HG03064 (cell line): ENCODE measurements around the gene INO80.
"Not testable (repeated sequence)": the region's sequence is repeated elsewhere in the genome, so short reads cannot be mapped to it uniquely, and the experiment has no call there.

ENCODE experiments used
- ATAC-seq: cut with Tn5 transposase; IDR thresholded peaks from one replicate; pipeline ENCODE4 v1.9.1; 2021; ENCODE audit warnings: low read depth; ENCODE audit not compliant: unreplicated experiment

INO80 gene

DNA sequence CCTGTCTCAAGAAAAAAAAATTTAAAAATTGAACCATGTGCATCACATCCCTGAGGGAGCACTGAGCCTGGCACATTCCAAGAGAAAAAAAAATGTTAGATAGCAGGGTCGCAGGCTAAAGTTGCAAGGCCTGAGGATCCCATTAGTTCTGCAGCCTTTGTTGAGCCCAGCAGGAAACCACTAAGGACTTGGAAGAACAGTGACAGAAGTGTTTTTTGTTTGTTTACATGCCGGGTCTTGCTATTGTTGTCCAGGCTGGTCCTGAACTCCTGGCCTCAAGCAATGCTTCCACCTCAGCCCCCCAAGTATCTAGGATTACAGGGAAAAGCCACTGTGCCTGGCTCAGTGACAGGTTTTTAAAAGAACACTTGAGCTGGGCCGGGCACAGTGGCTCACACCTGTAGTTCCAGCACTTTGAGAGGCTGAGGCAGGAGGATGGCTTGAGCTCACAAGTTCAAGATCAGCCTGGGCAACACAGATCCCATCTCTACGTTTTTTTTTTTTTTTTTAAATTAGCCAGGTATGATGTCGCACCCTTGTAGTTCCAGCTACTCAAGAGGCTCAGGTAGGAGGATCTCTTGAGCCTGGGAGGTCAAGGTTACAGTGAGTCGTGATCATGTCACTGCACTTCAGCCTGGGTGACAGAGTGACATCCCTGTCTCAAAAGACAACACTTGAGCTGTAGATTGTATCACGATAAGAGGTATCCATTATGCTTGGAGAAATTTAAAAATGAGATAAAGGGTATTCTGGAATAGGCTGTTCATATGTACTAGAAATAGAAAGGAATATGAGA lies 147.6 kb downstream of the INO80 start:
- ATAC-seq = no peak

GRCh38 chr15:40964634-40965033 lies 151.4 kb downstream of the INO80 start:
- ATAC-seq = no peak

GRCh38 chr15:40964006-40964405 lies 152.1 kb downstream of the INO80 start:
- no peak for ATAC-seq

DNA sequence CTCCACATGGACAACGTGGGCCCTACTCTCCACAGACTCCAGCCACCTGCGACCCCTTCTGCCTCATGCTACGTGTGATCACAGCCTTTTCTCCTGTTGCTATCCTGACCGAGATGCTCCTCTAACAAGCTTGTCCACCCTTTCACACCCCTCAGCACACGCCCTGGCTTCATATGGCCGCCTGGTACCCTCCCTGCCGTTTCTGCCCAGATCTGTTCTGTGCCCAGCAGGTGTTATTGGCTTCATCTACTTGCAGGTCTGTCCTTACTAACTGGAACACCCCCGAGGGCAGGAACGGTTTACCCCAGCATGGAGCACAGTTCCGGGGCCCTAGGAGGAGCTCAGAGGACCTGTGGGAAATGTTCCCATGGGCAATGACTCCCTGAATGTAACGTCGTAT lies 152.9 kb downstream of the INO80 start:
- ATAC-seq = no peak

GRCh38 chr15:40962317-40962716 lies 153.8 kb downstream of the INO80 start:
- not testable (repeated sequence) for ATAC-seq

DNA sequence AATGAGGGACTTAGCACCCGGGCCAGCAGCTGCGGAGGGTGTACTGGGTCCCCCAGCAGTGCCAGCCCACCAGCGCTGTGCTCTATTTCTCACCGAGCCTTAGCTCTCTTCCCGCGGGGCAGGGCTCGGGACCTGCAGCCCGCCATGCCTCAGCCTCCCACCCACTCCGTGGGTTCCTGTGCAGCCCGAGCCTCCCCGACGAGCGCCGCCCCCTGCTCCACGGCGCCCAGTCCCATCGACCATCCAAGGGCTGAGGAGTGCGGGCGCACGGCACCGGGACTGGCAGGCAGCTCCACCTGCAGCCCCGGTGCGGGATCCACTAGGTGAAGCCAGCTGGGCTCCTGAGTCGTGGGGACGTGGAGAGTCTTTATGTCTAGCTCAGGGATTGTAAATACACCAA lies 154.3 kb downstream of the INO80 start:
- ATAC-seq = not testable (repeated sequence)

DNA sequence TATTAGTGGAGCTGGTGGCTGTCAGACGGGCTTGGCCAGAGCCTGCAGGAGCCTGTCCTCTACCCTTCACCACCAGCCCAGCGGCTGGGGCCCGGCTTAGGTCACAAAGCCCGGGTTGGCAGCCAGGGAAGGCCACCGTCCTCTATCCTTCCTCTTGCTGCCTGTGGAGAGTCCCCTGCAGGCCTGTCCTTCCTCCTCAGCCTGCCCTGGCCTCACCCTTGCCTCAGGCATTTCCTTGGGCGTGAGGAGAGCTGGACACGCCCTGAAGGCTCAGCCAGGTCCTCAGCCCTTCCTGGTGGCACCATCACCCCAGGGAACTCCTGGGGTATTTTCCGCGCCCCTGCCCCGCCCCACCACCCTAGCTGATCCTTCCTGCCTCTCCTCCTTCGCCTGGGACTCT lies 155.2 kb downstream of the INO80 start:
- no peak for ATAC-seq

DNA sequence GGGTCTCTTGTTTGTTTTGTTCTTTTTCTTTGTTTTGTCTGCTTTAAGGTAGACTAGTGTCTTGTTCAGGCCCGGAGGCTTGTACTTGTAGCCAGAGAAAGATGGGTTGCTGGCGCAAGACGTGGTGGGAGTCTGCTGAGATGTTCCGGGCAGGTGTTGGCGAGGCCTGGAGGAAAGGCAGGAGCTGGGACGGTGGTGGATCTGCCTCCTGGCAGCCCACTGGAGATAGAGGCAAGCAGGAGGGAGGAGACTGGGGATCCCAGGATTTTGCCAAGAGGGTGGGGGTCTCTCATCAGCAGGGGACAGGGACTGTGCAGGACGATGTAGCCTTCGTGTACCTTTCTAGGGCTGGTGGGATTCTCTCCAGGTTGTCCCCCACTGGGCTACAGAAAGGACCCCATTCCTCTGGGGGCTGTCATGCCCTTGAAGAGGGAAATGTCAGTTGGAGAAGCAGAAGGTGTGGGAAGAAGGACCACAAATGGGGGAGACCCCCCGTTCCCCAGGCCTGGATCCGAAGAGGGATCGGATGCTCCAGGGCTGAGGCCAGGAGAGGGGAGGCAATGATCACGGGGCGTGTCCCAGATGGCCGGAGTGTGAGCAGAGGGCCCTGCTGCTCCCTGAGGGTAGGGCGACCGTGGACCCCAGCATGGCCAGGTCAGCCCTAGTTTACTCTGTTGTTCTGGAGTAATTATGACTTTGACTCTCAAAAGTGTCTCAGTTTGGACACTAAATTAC lies 155.8 kb downstream of the INO80 start:
- no peak for ATAC-seq

DNA sequence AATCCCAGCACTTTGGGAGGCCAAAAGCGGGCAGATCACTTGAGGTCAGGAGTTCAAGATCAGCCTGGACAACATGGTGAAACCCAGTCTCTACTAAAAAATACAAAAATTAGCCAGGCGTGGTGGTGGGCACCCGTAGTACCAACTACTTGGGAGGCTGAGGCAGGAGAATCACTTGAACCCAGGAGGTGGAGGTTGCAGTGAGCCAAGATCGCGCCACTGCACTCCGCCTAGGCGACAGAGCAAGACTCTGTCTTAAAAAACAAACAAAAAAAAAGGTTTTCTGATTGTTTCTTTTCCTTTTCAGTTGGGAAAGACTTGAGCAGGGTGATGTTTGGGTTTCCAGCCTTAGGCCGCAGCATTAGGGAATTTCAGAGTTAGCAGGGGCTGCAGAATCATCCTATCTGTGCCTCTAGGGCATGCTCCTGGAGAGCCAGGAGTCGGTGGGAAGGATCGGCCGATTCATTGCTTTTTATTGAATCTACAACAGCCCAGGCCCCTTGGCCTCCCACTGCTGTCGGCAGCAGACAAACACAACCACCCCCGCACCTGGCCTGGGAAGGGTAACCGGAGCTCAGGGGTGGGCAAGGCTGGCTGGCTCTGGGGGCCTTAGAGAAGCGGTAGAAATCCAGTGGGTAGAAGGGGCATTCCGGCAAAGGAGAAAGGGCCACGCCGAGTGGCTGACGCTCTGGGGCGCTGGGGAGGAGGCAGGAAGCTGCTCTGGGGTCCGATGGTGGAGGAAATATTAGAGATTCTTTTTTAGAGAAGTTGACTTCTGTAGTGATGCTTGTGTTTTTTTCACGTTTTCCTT lies 156.5 kb downstream of the INO80 start:
- no peak for ATAC-seq

GRCh38 chr15:40958723-40959122 lies 157.4 kb downstream of the INO80 start:
- ATAC-seq = no peak

DNA sequence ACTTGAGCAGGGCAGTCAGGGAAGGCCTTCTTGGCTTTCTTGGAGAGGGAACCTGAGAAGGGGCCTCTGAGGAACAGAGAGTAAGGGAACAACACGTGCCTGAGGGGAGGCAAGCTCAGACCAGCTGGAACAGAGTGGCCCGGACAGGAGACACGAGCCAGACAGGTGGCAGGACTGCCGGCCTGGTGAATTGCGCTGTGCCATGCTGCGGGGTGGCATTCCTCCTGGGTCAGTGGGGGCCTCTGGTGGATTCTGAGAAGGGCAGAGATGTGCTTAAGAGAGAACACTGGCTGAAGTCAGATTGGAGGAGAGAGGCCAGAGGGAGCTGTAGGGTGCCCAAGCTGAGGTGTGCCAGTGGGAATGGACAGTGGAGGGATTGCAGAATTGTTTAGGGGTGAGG lies 157.9 kb downstream of the INO80 start:
- ATAC-seq = no peak

DNA sequence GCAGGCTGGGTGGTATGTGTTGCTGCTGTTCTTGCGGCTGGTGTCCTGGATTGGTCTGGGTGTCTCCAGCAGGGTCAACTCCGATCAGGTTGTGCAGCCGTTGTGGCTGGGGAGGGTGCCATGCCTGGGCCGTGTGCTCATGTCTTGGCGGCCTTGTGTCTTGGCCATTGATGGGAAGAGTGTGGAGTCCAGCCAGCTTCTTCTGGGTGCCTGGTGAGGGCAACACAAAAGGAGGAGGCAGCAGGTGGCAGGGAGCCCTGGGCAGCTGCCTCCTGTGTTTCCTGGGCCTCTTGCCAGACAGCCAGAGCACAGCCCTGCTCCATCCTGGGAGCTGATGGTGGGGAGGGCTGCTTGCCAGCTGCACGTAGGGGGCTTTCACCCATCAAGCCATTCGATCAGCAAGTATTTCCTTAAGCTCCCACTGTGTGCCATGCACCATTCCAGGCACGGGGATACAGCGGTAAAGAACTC lies 158.5 kb downstream of the INO80 start:
- ATAC-seq = no peak

DNA sequence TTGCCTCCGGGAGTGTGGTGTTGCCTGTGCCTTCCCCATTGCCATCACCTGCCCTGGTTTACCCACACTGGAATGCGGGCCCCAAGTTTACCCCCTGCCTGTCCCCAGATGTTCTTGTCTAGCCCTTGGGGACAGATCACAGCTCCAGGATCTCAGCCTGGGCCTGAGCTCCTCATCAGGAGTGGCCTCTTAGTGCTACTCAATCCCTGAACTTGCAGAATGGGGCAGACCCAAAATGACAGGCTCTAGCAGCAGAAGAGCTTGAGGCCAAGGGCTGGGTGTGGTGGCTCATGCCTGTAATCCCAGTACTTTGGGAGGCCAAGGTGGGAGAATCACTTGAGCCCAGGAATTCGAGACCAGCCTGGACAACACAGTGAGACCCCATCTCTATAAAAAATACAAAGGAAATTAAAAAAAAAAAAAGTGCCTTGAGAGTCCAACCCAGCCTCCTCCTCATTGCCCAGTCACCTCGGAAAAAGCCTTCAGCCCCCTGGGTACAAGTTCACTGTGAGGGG lies 159.0 kb downstream of the INO80 start:
- ATAC-seq = no peak

- no peak for ATAC-seq
Measured at GRCh38 chr15:40956541-40956982, 159.5 kb downstream of the INO80 start.

DNA sequence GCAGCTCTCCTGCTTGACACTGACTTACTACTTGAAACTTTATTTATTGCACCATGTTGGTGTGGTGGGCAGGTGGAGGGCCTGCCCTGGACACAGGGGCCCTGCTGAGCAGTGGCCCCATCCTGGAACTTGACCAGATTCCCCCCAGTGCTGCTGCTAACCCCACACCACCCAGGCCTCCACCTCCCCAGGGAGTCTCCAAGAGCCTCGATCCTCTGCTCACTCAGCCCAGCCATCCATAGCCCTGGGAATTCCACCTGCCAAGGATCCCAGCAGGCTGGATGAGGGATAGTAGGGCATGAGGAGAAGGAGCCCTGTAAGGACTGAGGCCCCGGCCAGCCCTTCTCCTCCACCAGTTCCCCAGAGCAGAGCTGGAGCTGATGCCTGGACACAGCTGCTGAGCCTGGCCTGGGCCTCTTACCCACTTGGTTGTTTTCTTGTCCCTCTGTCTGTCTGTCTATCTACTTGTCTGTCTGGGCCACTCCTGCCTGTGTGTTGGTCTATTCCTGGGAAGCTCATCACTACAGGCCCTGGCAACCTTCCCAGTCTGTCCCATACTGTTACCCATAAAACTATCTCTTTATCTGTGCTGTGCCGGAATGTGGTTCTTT lies 160.0 kb downstream of the INO80 start:
- no peak for ATAC-seq

DNA sequence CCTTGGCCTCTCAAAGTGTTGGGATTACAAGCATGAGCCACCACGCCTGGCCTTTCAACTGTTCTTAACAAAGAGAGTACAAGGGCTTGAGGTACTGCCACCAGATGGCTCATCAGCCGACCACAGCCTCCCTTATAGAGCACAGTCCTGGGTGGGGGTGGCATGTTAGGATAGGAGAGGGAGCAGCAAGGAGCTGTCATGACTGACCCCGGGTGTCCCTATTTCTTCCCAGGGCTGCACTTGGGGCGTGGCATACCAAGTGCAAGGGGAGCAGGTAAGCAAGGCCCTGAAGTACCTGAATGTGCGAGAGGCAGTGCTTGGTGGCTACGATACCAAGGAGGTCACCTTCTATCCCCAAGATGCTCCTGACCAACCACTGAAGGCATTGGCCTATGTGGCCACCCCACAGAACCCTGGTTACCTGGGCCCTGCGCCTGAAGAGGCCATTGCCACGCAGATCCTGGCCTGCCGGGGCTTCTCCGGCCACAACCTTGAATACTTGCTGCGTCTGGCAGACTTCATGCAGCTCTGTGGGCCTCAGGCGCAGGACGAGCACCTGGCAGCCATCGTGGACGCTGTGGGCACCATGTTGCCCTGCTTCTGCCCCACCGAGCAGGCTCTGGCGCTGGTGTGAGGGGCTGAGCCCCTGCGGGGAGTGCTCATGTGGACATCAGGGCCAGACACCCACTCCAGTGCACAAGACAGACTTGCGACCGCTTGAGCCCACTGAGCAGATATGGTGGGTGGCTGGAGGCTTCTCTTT lies 160.8 kb downstream of the INO80 start:
- no peak for ATAC-seq

GRCh38 chr15:40954158-40954848 lies 161.8 kb downstream of the INO80 start:
- not testable (repeated sequence) for ATAC-seq

- ATAC-seq = no peak
Measured at GRCh38 chr15:40953713-40954074, 162.4 kb downstream of the INO80 start.
